ENCODE results near the gene MLYCD.

- TF ChIP-seq CTCF (IDR thresholded peaks at IDR 0.05) = no peak
- TF ChIP-seq POLR2A (IDR thresholded peaks at IDR 0.05) = no peak
These were observed 75.6 kb downstream of the MLYCD start for GRCh38 chr16:83974475-83974874.

Data from body of pancreas (tissue), 4 donors.